H9 (cell line): ENCODE results near the gene TSACC. TPM values are rescaled to one million over a fixed set of nuclear protein-coding genes. Genes with fewer than 3 reads are reported as not detected.

ENCODE experiments used
- DNase-seq: peaks from one replicate; pipeline ENCODE4 v3.0.0-alpha.2; 2017
- H2AFZ ChIP-seq: one replicate; pipeline ENCODE4 v1.6.1; 2013; ENCODE audit warnings: mild to moderate bottlenecking, low read length, control low read depth, moderate library complexity
- H2AK5ac ChIP-seq: 2 replicates; pipeline ENCODE4 v1.6.1; 2013; ENCODE audit warnings: low read length, control low read depth, mixed read lengths; ENCODE audit not compliant: insufficient read length
- H2BK120ac ChIP-seq: one replicate; pipeline ENCODE4 v1.6.1; 2013; ENCODE audit warnings: low read depth, mild to moderate bottlenecking, low read length, control low read depth, inconsistent platforms; ENCODE audit not compliant: poor library complexity, severe bottlenecking
- H2BK12ac ChIP-seq: 2 replicates; pipeline ENCODE4 v1.6.1; 2013; ENCODE audit warnings: low read length, control low read depth, mixed read lengths, low read depth; ENCODE audit not compliant: insufficient read length
- H2BK15ac ChIP-seq: 2 replicates; pipeline ENCODE4 v1.6.1; 2013; ENCODE audit warnings: low read depth, low read length, control low read depth
- H2BK20ac ChIP-seq: one replicate; pipeline ENCODE4 v1.6.1; 2013; ENCODE audit warnings: low read depth, mild to moderate bottlenecking, low read length, control low read depth, inconsistent platforms; ENCODE audit not compliant: poor library complexity, severe bottlenecking
- H2BK5ac ChIP-seq: 2 replicates; pipeline ENCODE4 v1.6.1; 2013; ENCODE audit warnings: low read length, control low read depth, mixed read lengths; ENCODE audit not compliant: insufficient read length
- H3K14ac ChIP-seq: 2 replicates; pipeline ENCODE4 v1.6.1; 2013; ENCODE audit warnings: low read length, control low read depth; ENCODE audit not compliant: insufficient read depth
- H3K18ac ChIP-seq: 2 replicates; pipeline ENCODE4 v1.6.1; 2013; ENCODE audit warnings: low read depth, mild to moderate bottlenecking, mixed read lengths, low read length, control low read depth; ENCODE audit not compliant: insufficient read length
- H3K23ac ChIP-seq: 2 replicates; pipeline ENCODE4 v1.6.1; 2013; ENCODE audit warnings: low read length, control low read depth, mixed read lengths, low read depth; ENCODE audit not compliant: insufficient read length
- H3K23me2 ChIP-seq: 2 replicates; pipeline ENCODE4 v1.6.1; 2013; ENCODE audit warnings: low read depth, mild to moderate bottlenecking, mixed read lengths, low read length, control low read depth; ENCODE audit not compliant: insufficient read length, poor library complexity, severe bottlenecking
- H3K27ac ChIP-seq: 2 replicates; pipeline ENCODE4 v1.5.1; 2013; ENCODE audit warnings: low read length, control low read depth, mixed read lengths, low read depth; ENCODE audit not compliant: insufficient read length
- H3K27me3 ChIP-seq: 2 replicates; pipeline ENCODE4 v1.6.1; 2013; ENCODE audit warnings: low read length, control low read depth, inconsistent platforms; ENCODE audit not compliant: insufficient read depth
- H3K4ac ChIP-seq: 2 replicates; pipeline ENCODE4 v1.6.1; 2013; ENCODE audit warnings: low read depth, mild to moderate bottlenecking, control low read depth, inconsistent platforms, low read length, moderate library complexity
- H3K4me1 ChIP-seq: 2 replicates; pipeline ENCODE4 v1.6.1; 2013; ENCODE audit warnings: low read length, control low read depth, inconsistent platforms; ENCODE audit not compliant: insufficient read depth
- H3K4me2 ChIP-seq: 2 replicates; pipeline ENCODE4 v1.6.1; 2013; ENCODE audit warnings: low read length, control low read depth, mixed read lengths; ENCODE audit not compliant: insufficient read length, insufficient read depth
- H3K56ac ChIP-seq: 2 replicates; pipeline ENCODE4 v1.6.1; 2013; ENCODE audit warnings: low read depth, mild to moderate bottlenecking, mixed read lengths, low read length, control low read depth; ENCODE audit not compliant: insufficient read length
- H3K79me1 ChIP-seq: 2 replicates; pipeline ENCODE4 v1.6.1; 2013; ENCODE audit warnings: low read depth, mild to moderate bottlenecking, moderate library complexity, low read length, control low read depth, inconsistent platforms; ENCODE audit not compliant: insufficient read depth, poor library complexity, severe bottlenecking
- H3K79me2 ChIP-seq: 2 replicates; pipeline ENCODE4 v1.6.1; 2013; ENCODE audit warnings: low read length, control low read depth, inconsistent platforms; ENCODE audit not compliant: insufficient read depth
- H3K9ac ChIP-seq: 2 replicates; pipeline ENCODE4 v1.6.1; 2013; ENCODE audit warnings: low read length, control low read depth, mixed read lengths; ENCODE audit not compliant: insufficient read length; ENCODE audit errors: extremely low read depth
- H3K9me3 ChIP-seq: one replicate; pipeline ENCODE4 v1.6.1; 2013; ENCODE audit warnings: low read depth, low read length, inconsistent platforms; ENCODE audit not compliant: control insufficient read depth
- H3T11ph ChIP-seq: one replicate; pipeline ENCODE4 v1.6.1; 2013; ENCODE audit warnings: mild to moderate bottlenecking, low read length, control low read depth, inconsistent platforms
- H4K20me1 ChIP-seq: one replicate; pipeline ENCODE4 v1.6.1; 2013; ENCODE audit not compliant: control insufficient read depth, insufficient read length, insufficient read depth
- H4K5ac ChIP-seq: 2 replicates; pipeline ENCODE4 v1.6.1; 2013; ENCODE audit warnings: low read depth, mild to moderate bottlenecking, mixed read lengths, low read length, control low read depth; ENCODE audit not compliant: insufficient read length
- H4K8ac ChIP-seq: replicated peaks from 2 replicates; pipeline ENCODE4 v1.6.1; 2013; ENCODE audit warnings: low read length, control low read depth, mixed read lengths, low read depth; ENCODE audit not compliant: insufficient read length
- H4K91ac ChIP-seq: 2 replicates; pipeline ENCODE4 v1.6.1; 2013; ENCODE audit warnings: low read depth, mild to moderate bottlenecking, moderate library complexity, mixed read lengths, low read length, control low read depth; ENCODE audit not compliant: insufficient read length
- H3K27ac Mint-ChIP-seq, 3 experiments: 2 replicates in 2 of 3; 3 replicates in 1 of 3; pipeline ENCODE4 v1.8.0; 2020 to 2021; ENCODE audit warnings: mixed read lengths in 3 of 3, mild to moderate bottlenecking in 1 of 3, moderate library complexity in 1 of 3
- H3K27me3 Mint-ChIP-seq: 2 replicates; pipeline ENCODE4 v1.8.0; 2021; ENCODE audit warnings: low read depth, mild to moderate bottlenecking, moderate library complexity, mixed read lengths
- H3K36me3 Mint-ChIP-seq, 3 experiments: 2 replicates in 2 of 3; 3 replicates in 1 of 3; pipeline ENCODE4 v1.8.0; 2020 to 2021; ENCODE audit warnings: low read depth in 3 of 3, mixed read lengths in 3 of 3; ENCODE audit not compliant: insufficient read depth in 1 of 3
- H3K4me1 Mint-ChIP-seq, 2 experiments: 2 replicates each; pipeline ENCODE4 v1.8.0; 2020; ENCODE audit warnings: mixed read lengths in 2 of 2
- H3K4me3 Mint-ChIP-seq, 2 experiments: 2 replicates in 1 of 2; 3 replicates in 1 of 2; pipeline ENCODE4 v1.8.0; 2020 to 2021; ENCODE audit warnings: mild to moderate bottlenecking in 2 of 2, mixed read lengths in 2 of 2, moderate library complexity in 1 of 2
- H3K9me3 Mint-ChIP-seq, 2 experiments: 2 replicates in 1 of 2; 3 replicates in 1 of 2; pipeline ENCODE4 v1.8.0; 2020; ENCODE audit warnings: mild to moderate bottlenecking in 2 of 2, mixed read lengths in 2 of 2, moderate library complexity in 1 of 2
- WGBS: extraction: QIAGEN DNeasy Blood & Tissue Kit; methylation state at CpG from one replicate; pipeline ENCODE4 v1.1.7; 2013; ENCODE audit warnings: missing lambda C conversion rate, low lambda C conversion rate, mixed read lengths; ENCODE audit not compliant: insufficient read length; ENCODE audit errors: extremely low coverage; 5-methylcytosine and 5-hydroxymethylcytosine counted together
- total RNA-seq: library from RNA; stranded (reverse); gene quantifications from 2 replicates; pipeline ENCODE4 v1.2.1, GENCODE V29; 2021
- TF ChIP-seq, protein P1 (sequence below): fragments of 200-600 bp; sonication (generic); conservative IDR thresholded peaks from 3 replicates; pipeline ENCODE4 v1.8.0; 2021; ENCODE audit warnings: antibody characterized with exemption, mild to moderate bottlenecking

The TSACC gene
- total RNA-seq, 1 experiment from 2014 or later, result 2.3 TPM

DNA sequence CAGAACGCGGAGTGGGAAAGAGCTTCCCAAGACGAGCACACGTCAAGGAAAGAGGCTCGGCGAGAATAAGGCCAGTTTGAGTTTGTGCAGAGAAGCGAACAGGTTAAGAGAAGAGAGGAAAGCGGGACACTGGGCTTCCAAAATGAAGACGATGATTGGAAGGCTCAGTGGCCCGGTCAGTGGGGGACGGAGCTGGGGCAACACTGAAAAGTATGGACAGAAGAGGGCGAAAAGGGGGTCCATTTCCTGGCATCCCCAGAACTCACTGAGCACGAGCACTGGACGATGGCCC, 492 bp upstream of the TSACC start:
- Histone ChIP-seq H3K23me2 (peaks cover 7% of the 10 kb centered on the region), H2BK5ac (no peak overlapping the region), H3T11ph (no peak overlapping the region), H3K4me1 (0 out of 2 replicates have a peak, but pooled peaks cover 2% of the 10 kb centered on the region), H4K5ac (no peak overlapping the region), H2AFZ (no peak overlapping the region), H3K9me3 (no peaks in the 10 kb centered on the region), H3K79me1 (no peaks in the 10 kb centered on the region), H3K79me2 (peaks cover 24% of the 10 kb centered on the region), H4K91ac (no peak overlapping the region), H2BK15ac (no peak overlapping the region), H3K14ac (no peak overlapping the region), H3K27ac (no peak overlapping the region), H3K27me3 (no peaks in the 10 kb centered on the region), H2BK20ac (no peak overlapping the region), H2BK12ac (no peak overlapping the region), H4K8ac (no peak overlapping the region), H3K4me2 (peak overlapping the region; percentile 86), H3K4ac (no peak overlapping the region), H3K9ac (peak overlapping the region; percentile 72), H3K56ac (no peak overlapping the region), H3K23ac (no peak overlapping the region), H2BK120ac (no peak overlapping the region), H3K18ac (no peak overlapping the region), H4K20me1 (no peaks in the 10 kb centered on the region), H2AK5ac (no peak overlapping the region)
- no peaks in the 10 kb centered on the region; the same call in 1 of the 2 replicates for H3K27me3 Mint-ChIP-seq
- peaks cover 14 to 20% of the 10 kb centered on the region in 2 experiments for H3K4me1 Mint-ChIP-seq
- TF ChIP-seq, protein P1, sequence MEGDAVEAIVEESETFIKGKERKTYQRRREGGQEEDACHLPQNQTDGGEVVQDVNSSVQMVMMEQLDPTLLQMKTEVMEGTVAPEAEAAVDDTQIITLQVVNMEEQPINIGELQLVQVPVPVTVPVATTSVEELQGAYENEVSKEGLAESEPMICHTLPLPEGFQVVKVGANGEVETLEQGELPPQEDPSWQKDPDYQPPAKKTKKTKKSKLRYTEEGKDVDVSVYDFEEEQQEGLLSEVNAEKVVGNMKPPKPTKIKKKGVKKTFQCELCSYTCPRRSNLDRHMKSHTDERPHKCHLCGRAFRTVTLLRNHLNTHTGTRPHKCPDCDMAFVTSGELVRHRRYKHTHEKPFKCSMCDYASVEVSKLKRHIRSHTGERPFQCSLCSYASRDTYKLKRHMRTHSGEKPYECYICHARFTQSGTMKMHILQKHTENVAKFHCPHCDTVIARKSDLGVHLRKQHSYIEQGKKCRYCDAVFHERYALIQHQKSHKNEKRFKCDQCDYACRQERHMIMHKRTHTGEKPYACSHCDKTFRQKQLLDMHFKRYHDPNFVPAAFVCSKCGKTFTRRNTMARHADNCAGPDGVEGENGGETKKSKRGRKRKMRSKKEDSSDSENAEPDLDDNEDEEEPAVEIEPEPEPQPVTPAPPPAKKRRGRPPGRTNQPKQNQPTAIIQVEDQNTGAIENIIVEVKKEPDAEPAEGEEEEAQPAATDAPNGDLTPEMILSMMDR, result no peak
- DNase-seq, result no peak
- peaks cover 33 to 50% (median 45%) of the 10 kb centered on the region in 3 experiments for H3K36me3 Mint-ChIP-seq
- H3K9me3 Mint-ChIP-seq, result no peaks in the 10 kb centered on the region; a peak in 2 of 5 replicates
- peak overlapping the region; percentile 97 to 98 for H3K4me3 Mint-ChIP-seq
- no CpG with 5 or more reads among the region's 14 CpGs for WGBS
- H3K27ac Mint-ChIP-seq, result peak overlapping the region; percentile 91 to 97 (median 96)
